Testis (tissue), 2 donors: ENCODE measurements around the gene EPHB1.

Experiments
- POLR2A ChIP-seq: fragments of 450-650 bp; IDR thresholded peaks from one replicate; pipeline ENCODE4 v1.6.1; 2017; ENCODE audit warnings: antibody characterized with exemption, mild to moderate bottlenecking, moderate library complexity
- TF ChIP-seq, protein P1 (sequence below), 3 experiments: fragments of 450-650 bp in 2 of 3; fragments of 200-600 bp in 1 of 3; sonication (generic) in 1 of 3; IDR thresholded peaks; one replicate each; pipeline ENCODE4 v1.5.1; 2016 to 2019; ENCODE audit warnings: antibody characterized with exemption in 3 of 3, mild to moderate bottlenecking in 2 of 3, moderate library complexity in 1 of 3

GRCh38 chr3:135100366-135100765 lies 305.3 kb downstream of the EPHB1 start:
- no peak for TF ChIP-seq POLR2A
- TF ChIP-seq, protein P1, sequence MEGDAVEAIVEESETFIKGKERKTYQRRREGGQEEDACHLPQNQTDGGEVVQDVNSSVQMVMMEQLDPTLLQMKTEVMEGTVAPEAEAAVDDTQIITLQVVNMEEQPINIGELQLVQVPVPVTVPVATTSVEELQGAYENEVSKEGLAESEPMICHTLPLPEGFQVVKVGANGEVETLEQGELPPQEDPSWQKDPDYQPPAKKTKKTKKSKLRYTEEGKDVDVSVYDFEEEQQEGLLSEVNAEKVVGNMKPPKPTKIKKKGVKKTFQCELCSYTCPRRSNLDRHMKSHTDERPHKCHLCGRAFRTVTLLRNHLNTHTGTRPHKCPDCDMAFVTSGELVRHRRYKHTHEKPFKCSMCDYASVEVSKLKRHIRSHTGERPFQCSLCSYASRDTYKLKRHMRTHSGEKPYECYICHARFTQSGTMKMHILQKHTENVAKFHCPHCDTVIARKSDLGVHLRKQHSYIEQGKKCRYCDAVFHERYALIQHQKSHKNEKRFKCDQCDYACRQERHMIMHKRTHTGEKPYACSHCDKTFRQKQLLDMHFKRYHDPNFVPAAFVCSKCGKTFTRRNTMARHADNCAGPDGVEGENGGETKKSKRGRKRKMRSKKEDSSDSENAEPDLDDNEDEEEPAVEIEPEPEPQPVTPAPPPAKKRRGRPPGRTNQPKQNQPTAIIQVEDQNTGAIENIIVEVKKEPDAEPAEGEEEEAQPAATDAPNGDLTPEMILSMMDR (IDR thresholded peaks at IDR 0.05): no peak
